ENCODE measurements around the gene S100A4. TPM values are rescaled to one million over a fixed set of nuclear protein-coding genes. Genes with fewer than 3 reads are reported as not detected.
"Not testable (repeated sequence)": the region's sequence is repeated elsewhere in the genome, so short reads cannot be mapped to it uniquely, and the experiment has no call there.

The S100A4 gene
- total RNA-seq = 100 to 1,000 TPM; 206 to 332 TPM
- long read RNA-seq, partial matches to known transcripts = 0 of 5 reads
- long read RNA-seq, other reads (novel, unspliced or antisense) = 0 of 5 reads

- ATAC-seq = peak; percentile 91
- peak; percentile 93 for DNase-seq
- intact Hi-C loops (cut with DNase I) = no loop called here
Observed at GRCh38 chr1:153545067-153546055, at the start of gene S100A4. TSS of gene S100A4 (minus strand) at chr1:153545806. CDS start at chr1:153544794, 1,012 bp downstream.

- intact Hi-C loops (cut with DNase I) = no loop called here
- no peak for ATAC-seq
- no peak for DNase-seq
Observed at GRCh38 chr1:153592748-153593147, 47.1 kb upstream of the S100A4 start.

GRCh38 chr1:153588482-153588881, 42.9 kb upstream of the S100A4 start:
- DNase-seq (no peak), ATAC-seq (no peak)
- intact Hi-C loops (cut with DNase I) = no loop called here

- intact Hi-C loops (cut with DNase I); ATAC-seq; DNase-seq: not testable (repeated sequence)
Observed at GRCh38 chr1:153588033-153588432, 42.4 kb upstream of the S100A4 start.

GRCh38 chr1:153587314-153587713, 41.7 kb upstream of the S100A4 start:
- DNase-seq = no peak
- intact Hi-C loops (cut with DNase I) = no loop called here
- ATAC-seq = peak in 1 of 2 donors; percentile 81

- ATAC-seq (no peak), DNase-seq (no peak)
- intact Hi-C loops (cut with DNase I) = no loop called here
Observed at GRCh38 chr1:153586347-153586746, 40.7 kb upstream of the S100A4 start.

- DNase-seq (no peak), ATAC-seq (no peak)
- intact Hi-C loops (cut with DNase I) = no loop called here
Observed at GRCh38 chr1:153585006-153585405, 39.4 kb upstream of the S100A4 start.

- intact Hi-C loops (cut with DNase I) = no loop called here
- DNase-seq (no peak), ATAC-seq (no peak)
Observed at GRCh38 chr1:153583976-153584375, 38.4 kb upstream of the S100A4 start.

- intact Hi-C loops (cut with DNase I); DNase-seq; ATAC-seq: not testable (repeated sequence)
Observed at GRCh38 chr1:153583514-153583913, 37.9 kb upstream of the S100A4 start.

- ATAC-seq; intact Hi-C loops (cut with DNase I); DNase-seq: not testable (repeated sequence)
Observed at GRCh38 chr1:153582836-153583235, 37.2 kb upstream of the S100A4 start.

GRCh38 chr1:153578936-153579335, 33.3 kb upstream of the S100A4 start:
- DNase-seq = no peak
- intact Hi-C loops (cut with DNase I) = loop anchor here in 1 of 2 donors (10.0 kb wide), 1 partner anchor 86 kb away; no protein-coding TSS in a partner anchor
- no peak for ATAC-seq

GRCh38 chr1:153578490-153578889, 32.9 kb upstream of the S100A4 start:
- intact Hi-C loops (cut with DNase I) = loop anchor here in 1 of 2 donors (10.0 kb wide), 1 partner anchor 86 kb away; no protein-coding TSS in a partner anchor
- no peak for ATAC-seq
- DNase-seq = no peak

GRCh38 chr1:153577624-153578051, 32.0 kb upstream of the S100A4 start:
- intact Hi-C loops (cut with DNase I) = loop anchor here in 1 of 2 donors (10.0 kb wide), 1 partner anchor 87 kb away; no protein-coding TSS in a partner anchor
- peak; percentile 42 to 93 for ATAC-seq
- peak; percentile 26 for DNase-seq

GRCh38 chr1:153577138-153577537, 31.5 kb upstream of the S100A4 start:
- intact Hi-C loops (cut with DNase I) = loop anchor here in 1 of 2 donors (10.0 kb wide), 1 partner anchor 88 kb away; no protein-coding TSS in a partner anchor
- ATAC-seq = no peak
- no peak for DNase-seq

GRCh38 chr1:153575497-153575896, 29.9 kb upstream of the S100A4 start:
- intact Hi-C loops (cut with DNase I) = loop anchor here in 1 of 2 donors (10.0 kb wide), 1 partner anchor 89 kb away; no protein-coding TSS in a partner anchor
- not testable (repeated sequence) for DNase-seq, ATAC-seq

- not testable (repeated sequence) for DNase-seq, ATAC-seq
- intact Hi-C loops (cut with DNase I) = loop anchor here in 1 of 2 donors (10.0 kb wide), 1 partner anchor 90 kb away; no protein-coding TSS in a partner anchor
Observed at GRCh38 chr1:153575081-153575491, 29.5 kb upstream of the S100A4 start.

- DNase-seq (no peak), ATAC-seq (no peak)
Observed at GRCh38 chr1:153573351-153573750, 27.7 kb upstream of the S100A4 start.

GRCh38 chr1:153572569-153573015, 27.0 kb upstream of the S100A4 start:
- DNase-seq = peak; percentile 87
- ATAC-seq = peak; percentile 81 to 90
- intact Hi-C loops (cut with DNase I) = loop anchor here in 1 of 2 donors (5.0 to 10.0 kb wide), 2 partner anchors 45 to 92 kb away; partner anchors contain the start of gene S100A14

More at GRCh38 chr1:153573351-153573750, 27.7 kb upstream of the S100A4 start:
- intact Hi-C loops (cut with DNase I) = loop anchor here in 1 of 2 donors (5.0 to 10.0 kb wide), 2 partner anchors 44 to 91 kb away; partner anchors contain the start of gene S100A14

GRCh38 chr1:153571706-153572105, 26.1 kb upstream of the S100A4 start:
- no peak for DNase-seq
- ATAC-seq = no peak
- intact Hi-C loops (cut with DNase I) = loop anchor here in 1 of 2 donors (5.0 to 10.0 kb wide), 2 partner anchors 46 to 93 kb away; partner anchors contain the start of gene S100A14
